ENCODE data around the gene YWHAG. TPM values are rescaled to one million over a fixed set of nuclear protein-coding genes. Genes with fewer than 3 reads are reported as not detected.

YWHAG gene
- total and polyA plus RNA-seq, 2 of the 13 experiments (the other 11 are each of a cell fraction or from before 2014, with no cell fraction given) = 36.9 to 67.5 TPM

- peak; percentile 79; the same call in 1 of the 2 replicates for TF ChIP-seq BRF2 (CRISPR knock-in tag; IDR thresholded peaks at IDR 0.05)
- no peak for TF ChIP-seq EED (CRISPR knock-in tag; IDR thresholded peaks at IDR 0.05)
- 0 out of 2 replicates have a peak, but pooled peaks have one; percentile 27 for TF ChIP-seq IKZF5 (CRISPR knock-in tag; IDR thresholded peaks at IDR 0.05)
- TF ChIP-seq ZNF280B (CRISPR knock-in tag; IDR thresholded peaks at IDR 0.05; ENCODE audit: borderline replicate concordance) = peak; percentile 31; the same call in 1 of the 2 replicates
- peak; percentile 54; the same call in 1 of the 2 replicates for TF ChIP-seq HOXA3 (CRISPR knock-in tag; IDR thresholded peaks at IDR 0.05)
- no peak for TF ChIP-seq ZNF607 (CRISPR knock-in tag; IDR thresholded peaks at IDR 0.05; ENCODE audit: borderline replicate concordance)
- TF ChIP-seq ELF1 (CRISPR knock-in tag; IDR thresholded peaks at IDR 0.05) = peak; percentile 86
- peak; percentile 27; the same call in 1 of the 2 replicates for TF ChIP-seq ZNF564 (CRISPR knock-in tag; IDR thresholded peaks at IDR 0.05)
- 0 out of 2 replicates have a peak, but pooled peaks have one; percentile 19 for TF ChIP-seq ZNF678 (CRISPR knock-in tag; IDR thresholded peaks at IDR 0.05)
- no peak for TF ChIP-seq ZNF747 (CRISPR knock-in tag; IDR thresholded peaks at IDR 0.05; ENCODE audit: borderline replicate concordance)
- peak; percentile 5; the same call in 1 of the 2 replicates for TF ChIP-seq ZC3H13 (CRISPR knock-in tag; IDR thresholded peaks at IDR 0.05)
- TF ChIP-seq SNAPC4 (CRISPR knock-in tag; IDR thresholded peaks at IDR 0.05) = 0 out of 2 replicates have a peak, but pooled peaks have one; percentile 34
- TF ChIP-seq ZMYM2 (CRISPR knock-in tag; IDR thresholded peaks at IDR 0.05) = peak; percentile 90
- 0 out of 2 replicates have a peak, but pooled peaks have one; percentile 37 for TF ChIP-seq ZSCAN9 (CRISPR knock-in tag; IDR thresholded peaks at IDR 0.05; ENCODE audit: borderline replicate concordance)
- TF ChIP-seq MAX (IDR thresholded peaks at IDR 0.05) = peak; percentile 47; the same call in 1 of the 2 replicates
- TF ChIP-seq ZNF331 (CRISPR knock-in tag; IDR thresholded peaks at IDR 0.05) = no peak
Observed at GRCh38 chr7:76317782-76318487, 40.9 kb downstream of the YWHAG start (continued).
